IMR-90 (cell line): ENCODE measurements around the gene SBF1.

Source experiments
- CEBPB ChIP-seq: IDR thresholded peaks from 2 replicates; pipeline ENCODE4 v1.6.1; 2012; ENCODE audit warnings: low read depth, low read length, improper control_type of control experiment
- MAFK ChIP-seq: IDR thresholded peaks from 2 replicates; pipeline ENCODE4 v1.6.1; 2012; ENCODE audit warnings: low read depth, low read length, improper control_type of control experiment
- MXI1 ChIP-seq: IDR thresholded peaks from 2 replicates; pipeline ENCODE4 v1.6.1; 2012; ENCODE audit warnings: low read depth, mild to moderate bottlenecking, low read length, moderate library complexity, borderline replicate concordance
- POLR2A ChIP-seq: IDR thresholded peaks from 2 replicates; pipeline ENCODE4 v1.6.1; 2012; ENCODE audit warnings: mild to moderate bottlenecking, low read depth, low read length
- RFX5 ChIP-seq: IDR thresholded peaks from 2 replicates; pipeline ENCODE4 v1.8.0; 2012; ENCODE audit warnings: low read depth, mild to moderate bottlenecking, low read length, moderate library complexity
- SMC3 ChIP-seq: fragments of 150-350 bp; IDR thresholded peaks from 2 replicates; pipeline ENCODE4 v1.6.1; 2016; ENCODE audit warnings: low read depth, mild to moderate bottlenecking, antibody characterized with exemption, low read length, moderate library complexity
- TF ChIP-seq, protein P1 (sequence below): conservative IDR thresholded peaks from 2 replicates; pipeline ENCODE4 v1.5.1; 2012; ENCODE audit warnings: mild to moderate bottlenecking, low read depth, low read length, improper control_type of control experiment
- TF ChIP-seq, protein P2 (sequence below): fragments of 150-350 bp; IDR thresholded peaks from 2 replicates; pipeline ENCODE4 v1.6.1; 2016; ENCODE audit warnings: low read depth, mild to moderate bottlenecking, low read length, moderate library complexity, borderline replicate concordance

DNA sequence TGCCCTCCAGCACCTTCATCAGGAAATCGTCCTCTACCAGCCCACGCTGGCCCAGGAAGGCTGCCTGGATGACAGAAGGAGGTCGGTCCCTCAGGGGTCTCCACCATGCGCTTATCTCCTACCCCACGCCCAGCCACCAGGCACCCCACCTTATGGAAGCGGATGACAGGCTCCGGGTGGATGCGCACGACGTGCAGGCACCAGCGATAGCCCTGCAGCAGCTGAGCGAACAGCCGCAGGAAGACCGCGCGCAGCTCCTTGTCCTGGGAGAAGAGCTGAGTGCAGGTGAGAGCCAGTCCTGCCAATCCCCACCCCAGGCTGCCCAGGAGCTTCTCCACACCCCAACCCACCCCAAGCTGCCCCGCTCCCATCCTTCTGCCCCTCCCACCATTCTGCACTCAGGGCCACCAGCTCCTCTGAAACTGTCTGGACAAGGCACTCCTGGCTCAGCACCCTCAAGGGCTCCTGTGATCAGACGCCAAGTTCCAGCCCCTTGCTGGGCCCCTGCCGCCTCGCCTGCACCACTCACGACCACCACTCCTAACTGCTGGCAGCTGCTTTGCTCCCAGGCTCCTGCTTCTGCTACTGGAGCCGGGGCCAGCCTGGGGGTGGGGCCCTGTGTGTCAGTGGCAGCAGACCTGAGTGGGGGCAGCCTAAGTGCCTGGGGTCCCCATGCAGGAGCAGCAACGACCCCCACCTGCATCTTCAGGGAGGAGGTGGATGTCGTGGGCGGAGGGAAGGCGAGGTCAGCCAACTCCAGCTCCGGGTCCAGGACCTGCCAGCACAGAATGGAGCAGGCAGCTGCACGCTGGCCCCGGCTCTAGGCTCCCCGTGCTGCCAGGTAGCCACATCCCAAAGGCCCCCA lies 9.5 kb downstream of the SBF1 start:
- TF ChIP-seq, protein P1, sequence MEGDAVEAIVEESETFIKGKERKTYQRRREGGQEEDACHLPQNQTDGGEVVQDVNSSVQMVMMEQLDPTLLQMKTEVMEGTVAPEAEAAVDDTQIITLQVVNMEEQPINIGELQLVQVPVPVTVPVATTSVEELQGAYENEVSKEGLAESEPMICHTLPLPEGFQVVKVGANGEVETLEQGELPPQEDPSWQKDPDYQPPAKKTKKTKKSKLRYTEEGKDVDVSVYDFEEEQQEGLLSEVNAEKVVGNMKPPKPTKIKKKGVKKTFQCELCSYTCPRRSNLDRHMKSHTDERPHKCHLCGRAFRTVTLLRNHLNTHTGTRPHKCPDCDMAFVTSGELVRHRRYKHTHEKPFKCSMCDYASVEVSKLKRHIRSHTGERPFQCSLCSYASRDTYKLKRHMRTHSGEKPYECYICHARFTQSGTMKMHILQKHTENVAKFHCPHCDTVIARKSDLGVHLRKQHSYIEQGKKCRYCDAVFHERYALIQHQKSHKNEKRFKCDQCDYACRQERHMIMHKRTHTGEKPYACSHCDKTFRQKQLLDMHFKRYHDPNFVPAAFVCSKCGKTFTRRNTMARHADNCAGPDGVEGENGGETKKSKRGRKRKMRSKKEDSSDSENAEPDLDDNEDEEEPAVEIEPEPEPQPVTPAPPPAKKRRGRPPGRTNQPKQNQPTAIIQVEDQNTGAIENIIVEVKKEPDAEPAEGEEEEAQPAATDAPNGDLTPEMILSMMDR, result no peak
- TF ChIP-seq POLR2A (no peak), MAFK (no peak), CEBPB (no peak), RFX5 (no peak), SMC3 (no peak), MXI1 (no peak)
- TF ChIP-seq, protein P2, sequence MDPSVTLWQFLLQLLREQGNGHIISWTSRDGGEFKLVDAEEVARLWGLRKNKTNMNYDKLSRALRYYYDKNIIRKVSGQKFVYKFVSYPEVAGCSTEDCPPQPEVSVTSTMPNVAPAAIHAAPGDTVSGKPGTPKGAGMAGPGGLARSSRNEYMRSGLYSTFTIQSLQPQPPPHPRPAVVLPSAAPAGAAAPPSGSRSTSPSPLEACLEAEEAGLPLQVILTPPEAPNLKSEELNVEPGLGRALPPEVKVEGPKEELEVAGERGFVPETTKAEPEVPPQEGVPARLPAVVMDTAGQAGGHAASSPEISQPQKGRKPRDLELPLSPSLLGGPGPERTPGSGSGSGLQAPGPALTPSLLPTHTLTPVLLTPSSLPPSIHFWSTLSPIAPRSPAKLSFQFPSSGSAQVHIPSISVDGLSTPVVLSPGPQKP, result no peak
